ENCODE data around the gene TRPV3. TPM values are rescaled to one million over a fixed set of nuclear protein-coding genes. Genes with fewer than 3 reads are reported as not detected.
"Not testable (repeated sequence)": the region's sequence is repeated elsewhere in the genome, so short reads cannot be mapped to it uniquely, and the experiment has no call there.

The TRPV3 gene
- total RNA-seq, 1 donor from 2014 or later: 1.0 TPM

- DNase-seq (no peak), ATAC-seq (ENCODE audit: poor library complexity) (no peak)
- intact Hi-C loops (cut with DNase I): no loop called here
Observed at GRCh38 chr17:3507071-3507470, 50.5 kb downstream of the TRPV3 start.

GRCh38 chr17:3506054-3506453 is 51.6 kb downstream of the TRPV3 start:
- intact Hi-C loops (cut with DNase I): no loop called here
- ATAC-seq (ENCODE audit: poor library complexity): no peak
- DNase-seq: no peak

- no peak for ATAC-seq (ENCODE audit: poor library complexity)
- no peak for DNase-seq
- intact Hi-C loops (cut with DNase I): no loop called here
Observed at GRCh38 chr17:3505008-3505407, 52.6 kb downstream of the TRPV3 start.

GRCh38 chr17:3503285-3503684 is 54.3 kb downstream of the TRPV3 start:
- intact Hi-C loops (cut with DNase I): no loop called here
- no peak for DNase-seq
- no peak for ATAC-seq (ENCODE audit: poor library complexity)

GRCh38 chr17:3502466-3502865 is 55.1 kb downstream of the TRPV3 start:
- no peak for DNase-seq
- intact Hi-C loops (cut with DNase I): no loop called here
- ATAC-seq (ENCODE audit: poor library complexity): no peak

- no peak for ATAC-seq (ENCODE audit: poor library complexity)
- intact Hi-C loops (cut with DNase I): no loop called here
- DNase-seq: no peak
Observed at GRCh38 chr17:3501344-3501743, 56.3 kb downstream of the TRPV3 start.

- intact Hi-C loops (cut with DNase I): no loop called here
- ATAC-seq (ENCODE audit: poor library complexity) (no peak), DNase-seq (no peak)
Observed at GRCh38 chr17:3497101-3497500, 60.5 kb downstream of the TRPV3 start.

- ATAC-seq (ENCODE audit: poor library complexity) (no peak), DNase-seq (no peak)
- intact Hi-C loops (cut with DNase I): no loop called here
Observed at GRCh38 chr17:3485481-3486068, 72.0 kb downstream of the TRPV3 start.

- intact Hi-C loops (cut with DNase I): no loop called here
- ATAC-seq (ENCODE audit: poor library complexity) (no peak), DNase-seq (no peak)
Observed at GRCh38 chr17:3482852-3483251, 74.8 kb downstream of the TRPV3 start.

GRCh38 chr17:3479988-3480387 is 77.6 kb downstream of the TRPV3 start:
- no peak for DNase-seq
- intact Hi-C loops (cut with DNase I): no loop called here
- ATAC-seq (ENCODE audit: poor library complexity): no peak

GRCh38 chr17:3475812-3476610 is 81.6 kb downstream of the TRPV3 start, which contains the start of gene ASPA:
Gene ASPA (plus strand): TSS chr17:3475997. CDS start chr17:3476160, 163 bp downstream.
- DNase-seq (no peak), ATAC-seq (ENCODE audit: poor library complexity) (peak; percentile 72)
- intact Hi-C loops (cut with DNase I): no loop called here

GRCh38 chr17:3475251-3475685 is 82.3 kb downstream of the TRPV3 start:
- no peak for DNase-seq
- intact Hi-C loops (cut with DNase I): no loop called here
- peak; percentile 48 for ATAC-seq (ENCODE audit: poor library complexity)

- peak; percentile 40 for ATAC-seq (ENCODE audit: poor library complexity)
- intact Hi-C loops (cut with DNase I): no loop called here
- no peak for DNase-seq
Observed at GRCh38 chr17:3474212-3474611, 83.4 kb downstream of the TRPV3 start.

GRCh38 chr17:3472137-3472536 is 85.5 kb downstream of the TRPV3 start:
- DNase-seq (no peak), ATAC-seq (ENCODE audit: poor library complexity) (no peak)
- intact Hi-C loops (cut with DNase I): no loop called here

- ATAC-seq (ENCODE audit: poor library complexity) (no peak), DNase-seq (no peak)
- intact Hi-C loops (cut with DNase I): no loop called here
Observed at GRCh38 chr17:3471599-3471998, 86.0 kb downstream of the TRPV3 start, which contains the start of gene SPATA22. Gene SPATA22 (minus strand): TSS chr17:3471819. CDS start chr17:3469325, 2,494 bp downstream.

- ATAC-seq (ENCODE audit: poor library complexity) (no peak), DNase-seq (no peak)
- intact Hi-C loops (cut with DNase I): no loop called here
Observed at GRCh38 chr17:3469529-3469928, 88.1 kb downstream of the TRPV3 start.

GRCh38 chr17:3466355-3466754 is 91.3 kb downstream of the TRPV3 start:
- intact Hi-C loops (cut with DNase I); ATAC-seq (ENCODE audit: poor library complexity); DNase-seq: not testable (repeated sequence)

Data from Right ventricle myocardium superior (tissue), 1 donor.